ENCODE data around the gene TP73.

Gene TP73

DNA sequence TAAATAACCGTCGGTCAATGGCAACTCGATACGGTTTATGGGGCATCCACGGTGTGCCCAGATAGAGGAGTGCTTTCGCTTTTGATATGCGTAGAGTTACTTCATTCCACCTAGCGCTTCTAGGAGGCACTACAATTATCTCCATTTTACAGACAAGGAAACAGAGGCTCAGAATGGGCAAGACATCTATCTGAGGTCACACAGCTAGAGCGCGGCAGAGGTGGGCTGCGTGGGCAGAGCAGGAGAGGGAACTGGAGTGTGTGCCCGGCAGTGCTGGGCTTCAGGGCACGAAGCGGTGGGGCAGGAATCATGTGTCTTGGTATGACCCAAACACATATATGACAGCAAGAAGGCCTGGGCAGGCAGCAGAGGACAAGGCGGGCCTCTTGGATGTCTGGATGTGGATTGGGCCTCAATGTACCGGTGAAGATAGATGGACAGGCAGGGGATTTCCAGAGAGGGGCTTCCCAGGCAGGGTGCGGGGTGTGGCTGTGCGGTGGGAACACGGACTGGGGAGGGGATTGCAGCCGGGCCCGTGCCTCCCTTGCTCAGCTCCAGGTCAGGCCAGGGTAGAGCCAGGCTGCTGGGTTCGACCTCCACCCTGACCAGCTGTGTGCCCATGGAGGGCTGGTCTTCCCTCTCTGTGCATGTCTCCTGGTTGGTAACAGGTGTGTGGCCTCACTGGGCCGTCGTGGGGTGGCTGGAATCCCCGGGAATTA is 21.2 kb downstream of the TP73 start:
- DNase-seq: no peak

DNA sequence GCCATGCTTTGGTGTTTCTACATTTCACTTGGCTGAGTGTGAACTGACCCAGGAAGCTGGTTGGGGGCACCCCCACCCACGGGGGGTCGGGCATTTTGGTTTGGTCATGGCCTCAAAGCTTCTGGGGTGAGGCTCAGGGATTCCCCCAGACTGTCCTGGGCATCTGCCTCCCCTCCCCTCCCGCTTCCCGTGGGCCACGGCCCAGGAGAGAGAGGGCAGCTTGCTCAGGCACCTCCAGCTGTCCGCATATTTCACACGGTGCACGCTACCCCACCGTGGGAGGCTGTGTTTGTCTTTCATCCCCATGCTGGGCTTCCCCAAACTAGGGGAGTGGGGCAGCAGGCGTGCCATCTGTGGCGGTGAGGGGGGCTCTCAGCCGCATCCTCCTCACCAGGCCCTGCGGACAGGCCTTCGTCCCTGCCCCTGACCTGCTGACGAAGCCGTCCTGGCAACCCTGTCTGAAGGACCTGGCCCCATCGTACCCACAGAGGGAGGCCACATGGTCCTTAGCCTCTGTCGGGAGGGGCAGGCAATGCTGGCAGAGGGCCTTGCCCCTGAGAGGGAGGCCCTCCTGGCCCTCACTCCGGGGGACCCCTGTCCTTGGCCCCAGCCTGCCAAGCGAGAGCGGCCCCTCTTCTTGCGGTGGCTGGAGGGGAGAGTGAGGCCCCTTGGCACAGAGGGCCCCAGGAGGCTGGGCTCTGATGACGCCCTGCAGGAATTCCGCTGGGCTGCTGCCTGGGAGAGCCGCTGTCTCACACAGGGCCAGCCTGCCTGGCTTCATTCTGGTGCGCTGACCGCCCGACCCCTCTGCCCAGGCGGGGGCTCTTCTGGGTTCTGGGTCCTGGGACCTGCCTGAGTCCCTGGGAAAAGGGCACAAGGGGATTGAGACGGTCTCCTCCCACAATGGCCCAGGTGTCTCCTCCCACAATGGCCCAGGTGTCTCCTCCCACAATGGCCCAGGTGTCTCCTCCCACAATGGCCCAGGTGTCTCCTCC is 22.1 kb downstream of the TP73 start:
- DNase-seq: no peak

GRCh38 chr1:3675436-3675835 is 23.1 kb downstream of the TP73 start:
- no peak for DNase-seq

DNA sequence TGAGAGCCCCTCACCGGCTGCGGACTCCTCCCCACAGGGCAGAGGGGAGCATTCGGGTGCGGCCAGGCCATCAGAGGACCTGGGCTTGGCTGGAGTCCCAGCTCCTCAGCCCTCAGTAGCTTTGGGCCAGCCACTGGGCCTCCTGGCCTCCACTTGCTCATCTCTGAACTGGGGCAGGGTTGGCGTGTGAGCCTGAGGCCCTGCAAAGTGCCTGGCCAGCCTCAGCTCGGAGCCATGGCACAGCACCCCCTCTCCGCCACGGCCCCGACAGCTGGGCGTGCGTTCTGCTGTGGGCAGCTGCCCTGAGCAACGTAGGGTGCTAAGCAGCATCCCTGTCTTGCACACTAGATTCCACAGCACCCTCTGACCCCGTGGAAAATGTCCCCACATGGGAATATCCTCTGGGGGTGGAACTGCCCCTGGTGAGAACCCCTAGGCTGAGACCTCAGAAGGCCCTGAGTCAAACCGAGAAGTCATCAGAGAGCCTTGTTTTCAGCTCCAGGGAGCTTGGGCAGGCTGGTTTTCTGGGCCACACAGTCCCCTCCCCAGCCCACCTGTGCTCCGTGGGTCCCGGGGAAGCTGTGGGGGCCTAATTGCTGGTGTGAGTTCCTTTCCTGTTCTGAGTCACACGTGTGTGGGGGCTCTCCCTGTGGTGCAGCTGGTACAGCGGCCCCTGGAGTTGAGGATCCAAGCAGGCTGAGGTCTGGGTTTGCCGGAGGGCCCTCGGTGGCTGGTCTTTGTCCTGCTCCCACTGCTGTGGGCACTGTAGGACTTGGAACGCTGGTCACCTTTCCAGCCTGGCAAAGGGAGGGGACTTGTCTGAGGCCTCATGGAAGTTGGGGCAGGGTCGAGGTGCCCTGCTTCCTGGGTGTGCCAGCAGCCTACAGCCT is 24.5 kb downstream of the TP73 start:
- no peak for DNase-seq

- no peak for DNase-seq
Observed at GRCh38 chr1:3677484-3677883, 25.2 kb downstream of the TP73 start.

DNA sequence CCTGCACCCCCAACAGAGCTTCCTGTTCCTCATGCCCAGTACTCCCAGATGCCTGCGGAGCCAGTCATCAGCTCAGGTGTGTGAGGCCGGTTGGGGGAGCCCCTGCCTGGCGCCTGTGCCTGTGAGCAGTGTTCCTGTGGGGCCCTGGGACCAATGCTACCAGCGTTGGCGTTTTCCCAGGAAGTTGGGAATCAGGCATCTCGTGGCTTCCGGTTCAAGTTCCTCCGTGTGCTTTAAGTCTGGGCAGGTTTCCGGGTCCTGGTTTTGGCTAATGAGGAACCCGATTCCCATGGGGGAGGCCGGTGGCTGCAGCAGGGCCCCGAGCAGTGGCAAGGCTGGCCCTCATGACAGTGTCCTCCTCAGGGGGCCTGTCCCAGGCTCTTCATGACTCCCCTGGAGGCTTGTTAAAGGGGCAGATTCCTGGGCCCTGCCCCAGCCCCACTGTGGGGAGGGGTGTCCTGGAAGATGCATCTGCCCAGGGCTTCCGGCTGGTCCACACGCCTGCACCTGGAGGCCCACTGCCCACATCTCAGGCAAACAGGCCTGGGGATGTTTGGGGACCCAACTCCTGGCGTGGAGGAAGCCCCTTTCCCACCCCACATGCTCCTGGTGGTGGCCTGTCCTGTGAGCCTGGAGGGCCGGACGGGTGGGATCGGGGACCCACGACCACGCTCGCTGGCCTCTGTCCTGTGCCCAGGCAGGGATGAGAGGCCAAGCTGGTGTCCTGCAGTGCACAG is 26.2 kb downstream of the TP73 start:
- no peak for DNase-seq

DNA sequence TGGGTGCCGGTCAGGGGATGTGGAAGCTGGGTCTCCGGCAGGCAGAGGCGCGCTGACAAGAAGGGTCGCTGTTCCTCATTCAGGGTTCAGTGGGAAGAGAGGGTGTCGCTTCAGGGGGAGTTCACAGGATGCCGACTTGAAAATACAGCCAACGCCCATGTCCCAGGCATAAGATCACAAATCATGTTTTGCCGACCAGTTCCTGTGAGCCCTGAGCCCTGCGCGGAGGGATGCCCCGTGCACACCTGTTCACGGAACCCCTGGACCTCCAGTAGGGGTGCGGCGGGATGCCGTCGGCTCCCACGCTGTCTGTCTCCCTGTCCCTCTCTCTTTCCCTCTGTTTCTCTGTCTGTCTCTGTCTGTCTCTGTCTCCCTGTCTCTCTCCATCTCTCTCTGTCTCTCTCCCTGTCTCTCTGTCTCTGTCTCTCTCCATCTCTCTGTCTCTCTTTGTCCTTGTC is 26.8 kb downstream of the TP73 start:
- no peak for DNase-seq

DNA sequence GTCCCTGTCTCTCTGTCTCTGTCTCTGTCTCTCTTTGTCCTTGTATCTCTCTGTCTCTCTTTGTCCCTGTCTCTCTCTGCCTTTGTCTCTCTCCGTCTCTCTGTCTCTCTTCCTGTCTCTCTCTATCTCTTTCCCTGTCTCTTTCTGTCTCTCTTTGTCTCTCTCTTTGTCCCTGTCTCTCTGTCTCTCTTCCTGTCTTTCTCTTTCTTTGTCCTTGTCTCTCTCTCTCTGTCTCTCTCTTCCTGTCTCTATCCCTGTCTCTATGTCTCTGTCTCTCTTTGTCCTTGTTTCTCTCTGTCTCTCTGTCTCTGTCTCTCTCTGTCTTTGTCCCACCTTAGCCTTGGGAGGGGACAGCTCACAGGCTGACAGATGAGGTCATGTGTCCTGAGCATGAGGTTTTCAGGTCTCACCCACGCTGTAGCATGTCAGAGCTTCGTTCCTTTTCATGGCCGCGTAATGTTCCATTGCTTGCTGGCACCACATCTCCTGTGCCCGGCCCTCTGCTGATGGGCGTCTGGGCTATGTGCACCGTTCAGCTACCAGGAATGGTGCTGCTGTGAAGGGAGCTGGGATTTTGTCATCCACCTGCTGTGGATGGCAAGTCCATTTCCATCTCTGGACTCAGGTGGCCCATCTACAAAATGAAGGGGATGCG is 27.6 kb downstream of the TP73 start:
- DNase-seq: no peak

DNA sequence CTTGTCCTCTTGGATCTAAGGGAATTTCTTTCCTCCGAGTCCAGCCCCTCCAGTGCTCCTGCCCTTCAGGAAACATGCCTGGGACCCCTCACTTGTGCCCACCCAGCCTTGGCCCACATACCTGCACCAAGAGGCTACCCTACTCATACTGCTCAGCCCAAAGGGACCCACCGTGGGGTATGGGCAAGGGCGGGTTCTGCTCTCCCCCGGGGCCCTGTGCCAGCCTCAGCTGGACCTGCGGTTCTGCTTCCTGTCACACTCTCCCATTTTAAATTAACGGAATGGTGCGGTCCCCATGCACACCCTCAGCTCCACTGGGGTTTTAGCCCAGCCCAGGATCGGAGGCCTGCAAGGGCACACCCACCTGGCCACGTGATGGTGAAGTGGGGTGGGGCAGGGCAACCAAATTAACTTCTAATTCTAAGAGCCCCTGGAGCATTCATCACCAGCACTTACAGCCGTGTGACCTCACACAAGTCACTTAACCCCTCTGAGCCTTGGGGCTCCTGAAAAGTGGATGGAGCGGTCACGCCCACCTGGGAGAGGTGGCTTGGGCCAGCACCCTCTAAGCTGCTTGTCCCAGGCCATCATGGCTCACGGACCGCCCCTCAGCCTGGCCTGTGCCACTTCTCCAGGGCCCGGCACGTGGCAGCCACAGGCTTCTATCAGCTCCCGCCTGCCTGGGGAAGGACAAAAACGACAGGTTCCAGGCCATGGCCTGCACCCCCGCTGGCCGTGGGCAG is 28.3 kb downstream of the TP73 start:
- DNase-seq: no peak

- DNase-seq: no peak
Observed at GRCh38 chr1:3681231-3681897, 29.0 kb downstream of the TP73 start.

- no peak for DNase-seq
Observed at GRCh38 chr1:3681898-3682806, 29.8 kb downstream of the TP73 start.

DNA sequence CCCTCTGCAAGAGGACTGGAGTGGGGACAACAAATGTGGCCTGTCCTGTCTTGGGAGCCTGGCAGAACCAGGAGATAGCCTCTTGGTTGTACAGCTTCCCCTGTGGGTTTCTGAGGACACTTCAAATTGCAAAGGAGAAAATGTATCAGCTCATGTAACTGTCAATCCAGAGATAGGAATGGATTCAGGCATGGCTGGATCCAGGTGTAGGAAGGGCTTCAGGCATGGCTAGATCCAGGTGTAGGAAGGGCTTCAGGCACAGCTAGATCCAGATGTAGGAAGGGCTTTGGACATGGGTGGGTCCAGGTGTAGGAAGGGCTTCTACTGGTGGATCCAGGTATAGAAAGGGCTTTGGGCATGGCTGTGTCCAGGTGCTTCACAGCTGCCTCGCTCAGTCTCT is 30.9 kb downstream of the TP73 start:
- no peak for DNase-seq

GRCh38 chr1:3683992-3684391 is 31.7 kb downstream of the TP73 start:
- no peak for DNase-seq

DNA sequence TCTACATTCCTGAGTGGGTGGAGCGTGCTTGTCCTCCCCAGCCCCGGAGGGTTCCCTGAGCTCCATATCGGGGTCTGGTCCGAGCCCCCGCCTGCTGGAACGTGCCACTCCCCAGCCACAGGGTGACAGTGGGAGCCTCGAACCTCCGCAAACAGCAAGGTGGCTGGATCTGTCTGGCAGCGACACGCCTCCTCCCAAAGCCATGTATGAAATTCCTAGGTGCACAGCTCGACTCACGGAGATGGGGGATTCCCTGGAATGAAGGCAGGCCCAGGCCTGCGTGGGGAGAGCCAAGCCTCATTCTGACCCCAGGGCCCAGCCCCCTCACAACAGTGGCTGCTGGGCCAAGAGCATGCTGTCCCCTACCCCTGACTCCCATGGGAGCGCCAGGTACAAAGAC is 32.9 kb downstream of the TP73 start:
- no peak for DNase-seq

DNA sequence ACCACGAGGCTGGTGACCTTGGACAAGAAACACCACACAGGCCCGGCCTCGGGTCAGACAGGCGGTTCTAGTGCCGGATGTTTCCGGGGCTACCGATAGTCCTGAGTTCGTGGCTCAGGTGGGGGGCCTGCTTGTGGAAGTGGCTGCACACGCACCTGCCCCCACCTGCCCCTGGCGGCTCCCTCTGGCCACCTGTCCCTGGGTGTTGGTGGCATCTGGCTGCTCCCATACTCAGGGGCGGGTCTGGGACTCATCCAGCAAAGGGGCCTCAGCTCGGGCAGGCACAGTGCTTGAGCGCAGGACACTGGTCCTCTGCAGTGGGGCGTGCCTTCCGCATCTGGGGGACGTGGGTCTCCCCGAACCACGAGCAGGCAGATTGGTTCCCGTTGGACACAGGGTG is 33.6 kb downstream of the TP73 start:
- no peak for DNase-seq

- no peak for DNase-seq
Observed at GRCh38 chr1:3687504-3687903, 35.2 kb downstream of the TP73 start.

DNA sequence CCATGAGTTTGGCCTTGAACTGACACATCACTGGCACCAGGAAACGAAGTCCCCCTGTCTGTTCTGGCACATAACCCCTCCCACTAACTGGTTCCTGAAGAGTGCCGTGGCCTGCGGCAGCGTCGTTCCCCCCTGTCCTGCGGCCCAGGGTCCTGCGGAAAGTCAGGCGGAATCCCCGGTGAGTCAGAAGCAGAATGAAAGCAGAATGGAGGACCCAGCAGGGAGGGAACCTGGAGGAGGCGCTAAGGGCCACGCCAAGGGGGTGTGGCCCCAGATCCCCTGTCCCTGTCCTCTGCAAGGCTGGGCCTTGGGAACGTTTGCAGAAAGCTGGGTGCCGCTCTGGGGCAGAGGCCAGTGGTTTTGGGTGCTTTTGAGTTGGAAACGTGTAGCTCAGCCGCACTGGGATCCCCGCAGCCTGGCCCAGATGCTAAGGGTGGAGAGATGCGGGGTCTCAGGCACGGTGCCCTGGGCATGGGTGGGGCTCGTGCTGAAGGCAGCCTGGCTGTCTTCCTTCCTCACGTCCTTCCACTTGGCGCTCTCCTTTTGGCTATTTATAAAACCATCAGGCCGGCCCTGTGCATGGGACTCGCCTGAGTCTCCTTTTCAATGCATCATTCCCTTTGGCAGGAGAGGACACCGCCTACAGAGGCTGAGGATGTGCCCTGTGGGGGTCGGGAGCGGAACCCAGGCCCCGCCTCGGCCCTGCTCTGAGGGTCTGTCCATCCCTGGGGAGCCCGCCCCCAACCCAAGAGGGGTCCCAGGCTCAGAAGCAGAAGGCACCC is 36.2 kb downstream of the TP73 start:
- DNase-seq: no peak

GRCh38 chr1:3689138-3689750 is 36.9 kb downstream of the TP73 start:
- DNase-seq: no peak

All from T-helper 9 cell (primary cell).